Suprapubic skin (tissue), 3 donors: ENCODE measurements around the gene TEP1.

Experiments
- CTCF ChIP-seq, 2 donors: fragments of 200-600 bp in 1 of 2; fragments of 450-650 bp in 1 of 2; sonication (generic) in 1 of 2; IDR thresholded peaks; one replicate each; pipeline ENCODE4 v1.5.1; 2016 to 2019; ENCODE audit warnings: antibody characterized with exemption in 2 of 2, mild to moderate bottlenecking in 1 of 2, moderate library complexity in 1 of 2
- EP300 ChIP-seq: sonication (generic); formaldehyde crosslinking; IDR thresholded peaks from one replicate; pipeline ENCODE4 v1.6.1; 2017; ENCODE audit warnings: antibody characterized with exemption
- POLR2A ChIP-seq, 2 donors: fragments of 450-650 bp; IDR thresholded peaks; one replicate each; pipeline ENCODE4 v1.6.1; 2017; ENCODE audit warnings: antibody characterized with exemption in 2 of 2, mild to moderate bottlenecking in 2 of 2, moderate library complexity in 2 of 2

- TF ChIP-seq CTCF (IDR thresholded peaks at IDR 0.05) (no peak), POLR2A (IDR thresholded peaks at IDR 0.05) (no peak), EP300 (no peak)
Observed at GRCh38 chr14:20413744-20414082, 412 bp upstream of the TEP1 start.
